Endometrium (tissue), 2 donors: Measurements from ENCODE around the gene SHANK2.

ENCODE experiments used
- FAIRE-seq: peaks from 2 replicates; lab custom pipeline; 2012; peaks lifted over from hg19 to GRCh38; lab: Jason Lieb, UNC
- donor health status: control.
- donor health status: control.

Gene SHANK2

GRCh38 chr11:71252269-71252769, at the start of gene SHANK2:
TSS of gene SHANK2 (minus strand) at chr11:71252577. CDS start at chr11:71147326, 105,251 bp downstream.
- FAIRE-seq: no peak

- FAIRE-seq: no peak
These were observed 49.6 kb upstream of the SHANK2 start for GRCh38 chr11:71301858-71302533.

- FAIRE-seq: no peak
These were observed 48.9 kb upstream of the SHANK2 start for GRCh38 chr11:71301046-71301857.

GRCh38 chr11:71300187-71300586, 47.8 kb upstream of the SHANK2 start:
- FAIRE-seq: no peak

GRCh38 chr11:71298761-71299181, 46.4 kb upstream of the SHANK2 start:
- no peak for FAIRE-seq

GRCh38 chr11:71298016-71298550, 45.7 kb upstream of the SHANK2 start:
- no peak for FAIRE-seq

GRCh38 chr11:71294846-71295600, 42.6 kb upstream of the SHANK2 start:
- no peak for FAIRE-seq

- FAIRE-seq: no peak
These were observed 41.8 kb upstream of the SHANK2 start for GRCh38 chr11:71293961-71294782.

GRCh38 chr11:71286701-71287643, 34.6 kb upstream of the SHANK2 start:
- FAIRE-seq: no peak

- no peak for FAIRE-seq
These were observed 32.7 kb upstream of the SHANK2 start for GRCh38 chr11:71285111-71285510.

- FAIRE-seq: no peak
These were observed 32.2 kb upstream of the SHANK2 start for GRCh38 chr11:71284525-71285092.

- FAIRE-seq: no peak
These were observed 31.6 kb upstream of the SHANK2 start for GRCh38 chr11:71283971-71284441.

GRCh38 chr11:71282581-71283351, 30.4 kb upstream of the SHANK2 start:
- FAIRE-seq: no peak

- no peak for FAIRE-seq
These were observed 29.5 kb upstream of the SHANK2 start for GRCh38 chr11:71281831-71282230.

- no peak for FAIRE-seq
These were observed 28.8 kb upstream of the SHANK2 start for GRCh38 chr11:71281204-71281603.

- FAIRE-seq: no peak
These were observed 27.7 kb upstream of the SHANK2 start for GRCh38 chr11:71279916-71280645.

- FAIRE-seq: no peak
These were observed 19.8 kb upstream of the SHANK2 start for GRCh38 chr11:71272161-71272560.
